Central memory CD4-positive, alpha-beta T cell (primary cell): ENCODE results near the gene MRPL53.
"Not testable (repeated sequence)": the region's sequence is repeated elsewhere in the genome, so short reads cannot be mapped to it uniquely, and the experiment has no call there.

Experiments
- DNase-seq: peaks from one replicate; pipeline ENCODE4 v3.0.0; 2022

Gene MRPL53

GRCh38 chr2:74447230-74447999 is 25.1 kb downstream of the MRPL53 start:
- no peak for DNase-seq

- DNase-seq = no peak
Measured at GRCh38 chr2:74444498-74445318, 27.8 kb downstream of the MRPL53 start.

GRCh38 chr2:74442483-74443297 is 29.8 kb downstream of the MRPL53 start:
- not testable (repeated sequence) for DNase-seq

GRCh38 chr2:74441690-74442482 is 30.6 kb downstream of the MRPL53 start, which contains the start of gene RTKN:
Gene RTKN, minus strand, starts transcription at chr2:74441937. Its CDS starts 121 bp downstream, at chr2:74441816.
- DNase-seq = no peak

GRCh38 chr2:74441170-74441689 is 31.2 kb downstream of the MRPL53 start:
- DNase-seq = no peak

- peak; percentile 19 for DNase-seq
Measured at GRCh38 chr2:74440378-74441169, 31.9 kb downstream of the MRPL53 start.

GRCh38 chr2:74439803-74440377 is 32.6 kb downstream of the MRPL53 start:
- DNase-seq = no peak

- no peak for DNase-seq
Measured at GRCh38 chr2:74439373-74439772, 33.1 kb downstream of the MRPL53 start.

GRCh38 chr2:74438248-74438647 is 34.2 kb downstream of the MRPL53 start:
- DNase-seq = no peak

- no peak for DNase-seq
Measured at GRCh38 chr2:74436848-74437695, 35.4 kb downstream of the MRPL53 start.

- no peak for DNase-seq
Measured at GRCh38 chr2:74436111-74436805, 36.2 kb downstream of the MRPL53 start.

- DNase-seq = no peak
Measured at GRCh38 chr2:74430502-74430901, 42.0 kb downstream of the MRPL53 start.

GRCh38 chr2:74429487-74430451 is 42.7 kb downstream of the MRPL53 start:
- no peak for DNase-seq

- DNase-seq = no peak
Measured at GRCh38 chr2:74428675-74429074, 43.8 kb downstream of the MRPL53 start.

- no peak for DNase-seq
Measured at GRCh38 chr2:74427551-74427950, 44.9 kb downstream of the MRPL53 start.

GRCh38 chr2:74426181-74426758 is 46.2 kb downstream of the MRPL53 start:
- no peak for DNase-seq

GRCh38 chr2:74425523-74425922 is 47.0 kb downstream of the MRPL53 start:
- no peak for DNase-seq
